Endothelial cell of umbilical vein (primary cell): ENCODE measurements around the gene IL1R2. TPM values are rescaled to one million over a fixed set of nuclear protein-coding genes. Genes with fewer than 3 reads are reported as not detected.

Experiments
- BruUV-seq: library from RNA; stranded (reverse); fragments of 400-500 nt; replicated peaks from 2 replicates; lab custom pipeline; 2021; lab: Mats Ljungman, UMichigan
- CTCF ChIA-PET: fragments of 300-600, 350-600 bp; sonication (Branson Sonifier 250); formaldehyde crosslinking; loops from one replicate; lab custom pipeline; 2021; ENCODE audit warnings: antibody characterized with exemption, inconsistent platforms; lab: Charles Lee
- POLR2A ChIA-PET: fragments of 300-600, 350-600 bp; sonication (Branson Sonifier 250); formaldehyde crosslinking; loops from one replicate; lab custom pipeline; 2021; ENCODE audit warnings: antibody characterized with exemption, inconsistent platforms; lab: Charles Lee
- DNase-seq: peaks from one replicate; pipeline ENCODE4 v3.0.0-alpha.2; 2011; ENCODE audit warnings: low read depth, low spot score
- FAIRE-seq: peaks from 2 replicates; lab custom pipeline; 2011; peaks lifted over from hg19 to GRCh38; lab: Jason Lieb, UNC
- H2AFZ ChIP-seq: 2 replicates; pipeline ENCODE4 v1.6.0; 2012; ENCODE audit warnings: low read depth, low read length, control low read depth, inconsistent platforms
- H3K27ac ChIP-seq: 2 replicates; pipeline ENCODE4 v1.5.1; 2011; ENCODE audit warnings: low read depth, mild to moderate bottlenecking, control low read depth, low read length, moderate library complexity; ENCODE audit not compliant: insufficient read depth
- H3K27me3 ChIP-seq, 2 experiments: 2 replicates each; pipeline versions ENCODE4 v1.6.0 to v1.6.1; 2011; ENCODE audit warnings: low read length in 2 of 2, mixed read lengths in 1 of 2; ENCODE audit not compliant: control insufficient read depth in 2 of 2, insufficient read depth in 2 of 2
- H3K36me3 ChIP-seq, 2 experiments: 2 replicates in 1 of 2; 3 replicates in 1 of 2; pipeline ENCODE4 v1.5.1; 2011; ENCODE audit warnings: low read length in 2 of 2, mild to moderate bottlenecking in 1 of 2, moderate library complexity in 1 of 2; ENCODE audit not compliant: control insufficient read depth in 2 of 2, insufficient read depth in 2 of 2; ENCODE audit errors: extremely low read depth in 1 of 2
- H3K4me1 ChIP-seq: 3 replicates; pipeline ENCODE4 v1.5.1; 2011; ENCODE audit warnings: mild to moderate bottlenecking, low read length; ENCODE audit not compliant: control insufficient read depth, insufficient read depth; ENCODE audit errors: extremely low read depth
- H3K4me2 ChIP-seq: 2 replicates; pipeline ENCODE4 v1.6.1; 2011; ENCODE audit warnings: low read length, control low read depth, mixed read lengths; ENCODE audit not compliant: insufficient read depth
- H3K4me3 ChIP-seq, 3 experiments: fragments of 200-600 bp in 1 of 3; sonication (generic), shearing (Covaris generic) in 1 of 3; replicated peaks in 1 of 3; 2 replicates each; pipeline ENCODE4 v1.5.1; 2011 to 2016; ENCODE audit warnings: control low read depth in 3 of 3, low read length in 3 of 3, mild to moderate bottlenecking in 2 of 3, inconsistent platforms in 1 of 3, low read depth in 1 of 3, moderate library complexity in 1 of 3; ENCODE audit not compliant: insufficient read depth in 1 of 3
- H3K79me2 ChIP-seq: 2 replicates; pipeline ENCODE4 v1.6.0; 2012; ENCODE audit warnings: low read length, inconsistent platforms; ENCODE audit not compliant: control insufficient read depth, insufficient read depth
- H3K9ac ChIP-seq: replicated peaks from 2 replicates; pipeline ENCODE3; 2011; ENCODE audit warnings: low read length, control low read depth; ENCODE audit not compliant: insufficient read depth; ENCODE audit errors: extremely low read depth
- H3K9me1 ChIP-seq: replicated peaks from 3 replicates; pipeline ENCODE4 v1.6.0; 2011; ENCODE audit warnings: mild to moderate bottlenecking, low read length; ENCODE audit not compliant: control insufficient read depth, insufficient read depth; ENCODE audit errors: extremely low read depth
- H3K9me3 ChIP-seq: replicated peaks from 2 replicates; pipeline ENCODE4 v1.5.1; 2012; ENCODE audit warnings: low read length, inconsistent platforms; ENCODE audit not compliant: control insufficient read depth, insufficient read depth
- H4K20me1 ChIP-seq: replicated peaks from 2 replicates; pipeline ENCODE3; 2011; ENCODE audit warnings: mild to moderate bottlenecking, low read length; ENCODE audit not compliant: control insufficient read depth, insufficient read depth; ENCODE audit errors: extremely low read depth
- EZH2 ChIP-seq: IDR thresholded peaks from 2 replicates; pipeline ENCODE4 v1.6.1; 2012; ENCODE audit warnings: borderline replicate concordance, low read depth, mild to moderate bottlenecking, moderate library complexity, low read length, inconsistent platforms; ENCODE audit not compliant: severe bottlenecking
- FOS ChIP-seq: IDR thresholded peaks from 2 replicates; pipeline ENCODE4 v1.6.1; 2011; ENCODE audit warnings: mild to moderate bottlenecking, low read length, moderate library complexity, borderline replicate concordance; ENCODE audit not compliant: insufficient read depth
- GATA2 ChIP-seq: IDR thresholded peaks from 2 replicates; pipeline ENCODE4 v1.7.0; 2011; ENCODE audit warnings: low read depth, mild to moderate bottlenecking, moderate library complexity, mixed read lengths, low read length; ENCODE audit not compliant: insufficient read length, insufficient read depth
- JUN ChIP-seq: IDR thresholded peaks from 2 replicates; pipeline ENCODE4 v1.6.1; 2011; ENCODE audit warnings: borderline replicate concordance, low read depth; ENCODE audit not compliant: insufficient read length, insufficient read depth
- MAX ChIP-seq: IDR thresholded peaks from 2 replicates; pipeline ENCODE4 v1.6.1; 2011; ENCODE audit not compliant: insufficient read depth, insufficient read length
- MYC ChIP-seq: IDR thresholded peaks from one replicate; pipeline ENCODE4 v1.6.1; 2011; ENCODE audit warnings: mild to moderate bottlenecking, low read depth, low read length
- POLR2A ChIP-seq: IDR thresholded peaks from 2 replicates; pipeline ENCODE4 v1.6.1; 2012; ENCODE audit warnings: low read depth, mild to moderate bottlenecking, control low read depth, low read length
- POLR2AphosphoS5 ChIP-seq: IDR thresholded peaks from 2 replicates; pipeline ENCODE4 v1.6.1; 2012; ENCODE audit warnings: low read depth, mild to moderate bottlenecking, control low read depth, low read length, moderate library complexity; ENCODE audit not compliant: insufficient read depth
- dilution Hi-C: fragments of 300-500 bp; cut with MboI; formaldehyde crosslinking; loops from one replicate; pipeline ENCODE4 v1.15.0; 2019; ENCODE audit warnings: low sequenced_read_pairs; ENCODE audit not compliant: extremely low pct_ligation_motif_present
- intact Hi-C: fragments of 100-400 bp; cut with micrococcal nuclease; formaldehyde crosslinking; loops from one replicate; pipeline ENCODE4 v1.10.0; 2022
- polyA plus RNA-seq, 4 experiments: library from polyadenylated mRNA; depleted of rRNA in 3 of 4; stranded (reverse) in 3 of 4; unstranded in 1 of 4; fragments of >200 nt; gene quantifications; 2 replicates each; pipeline versions ENCODE4 v1.2.1 to v1.2.3, GENCODE V29; 2011 to 2012; ENCODE audit warnings: missing spikeins in 1 of 4
- total RNA-seq: library from RNA; stranded (reverse); gene quantifications from 2 replicates; pipeline ENCODE4 v1.2.3, GENCODE V29; 2021
- TF ChIP-seq, protein P1 (sequence below), 2 donors: IDR thresholded peaks; 1 replicate in 1 of 2; 2 replicates in 1 of 2; pipeline ENCODE4 v1.5.1; 2011; ENCODE audit warnings: low read length in 2 of 2, mild to moderate bottlenecking in 2 of 2, moderate library complexity in 2 of 2, control low read depth in 1 of 2, inconsistent platforms in 1 of 2, low read depth in 1 of 2; ENCODE audit not compliant: insufficient read depth in 1 of 2; ENCODE audit errors: extremely low read depth in 1 of 2

IL1R2 gene
- total and polyA plus RNA-seq, 2 donors (not counting 3 experiments of a cell fraction or from before 2014, with no cell fraction given): not detected

DNA sequence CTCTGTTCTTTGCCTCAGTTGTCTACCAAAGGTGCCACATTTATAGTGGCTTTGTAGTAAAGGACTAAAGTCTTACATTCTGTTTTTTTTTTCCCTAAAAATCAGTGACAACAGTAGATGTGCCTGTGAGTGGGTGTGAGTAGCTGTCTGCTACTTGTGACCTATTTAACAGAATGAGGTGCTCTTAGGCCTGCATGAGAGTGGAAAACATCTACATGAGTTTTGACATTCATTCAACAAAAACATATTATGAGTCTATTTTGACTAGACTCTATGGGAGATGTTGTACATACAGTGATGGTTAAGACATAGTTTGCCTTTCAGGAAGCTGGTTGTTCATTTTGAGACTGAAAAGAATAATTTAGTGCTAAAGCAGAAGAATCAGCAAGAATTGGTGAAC lies 36.7 kb downstream of the IL1R2 start:
- Histone ChIP-seq H3K9me1 (no peaks in the 10 kb centered on the region), H3K36me3 (no peaks in the 10 kb centered on the region), H3K4me2 (no peak overlapping the region), H4K20me1 (no peaks in the 10 kb centered on the region), H3K9me3 (no peaks in the 10 kb centered on the region), H3K27ac (no peak overlapping the region), H3K4me3 (no peak overlapping the region), H3K4me1 (peaks cover 9% of the 10 kb centered on the region), H3K79me2 (no peaks in the 10 kb centered on the region), H3K9ac (no peak overlapping the region), H2AFZ (no peak overlapping the region), H3K27me3 (no peaks in the 10 kb centered on the region)
- no TSS peak for BruUV-seq
- POLR2A ChIA-PET: no interaction called here
- intact Hi-C loops (no loop called here), dilution Hi-C loops (no loop called here)
- DNase-seq: no peak
- CTCF ChIA-PET: interaction anchor here (3.2 kb wide), 1 partner anchor 212 kb away, joined by 30 read pairs; no protein-coding TSS in a partner anchor
- TF ChIP-seq POLR2AphosphoS5 (no peak), EZH2 (no peak), MYC (no peak), FOS (no peak), MAX (no peak), JUN (no peak), POLR2A (no peak), GATA2 (no peak)
- TF ChIP-seq, protein P1, sequence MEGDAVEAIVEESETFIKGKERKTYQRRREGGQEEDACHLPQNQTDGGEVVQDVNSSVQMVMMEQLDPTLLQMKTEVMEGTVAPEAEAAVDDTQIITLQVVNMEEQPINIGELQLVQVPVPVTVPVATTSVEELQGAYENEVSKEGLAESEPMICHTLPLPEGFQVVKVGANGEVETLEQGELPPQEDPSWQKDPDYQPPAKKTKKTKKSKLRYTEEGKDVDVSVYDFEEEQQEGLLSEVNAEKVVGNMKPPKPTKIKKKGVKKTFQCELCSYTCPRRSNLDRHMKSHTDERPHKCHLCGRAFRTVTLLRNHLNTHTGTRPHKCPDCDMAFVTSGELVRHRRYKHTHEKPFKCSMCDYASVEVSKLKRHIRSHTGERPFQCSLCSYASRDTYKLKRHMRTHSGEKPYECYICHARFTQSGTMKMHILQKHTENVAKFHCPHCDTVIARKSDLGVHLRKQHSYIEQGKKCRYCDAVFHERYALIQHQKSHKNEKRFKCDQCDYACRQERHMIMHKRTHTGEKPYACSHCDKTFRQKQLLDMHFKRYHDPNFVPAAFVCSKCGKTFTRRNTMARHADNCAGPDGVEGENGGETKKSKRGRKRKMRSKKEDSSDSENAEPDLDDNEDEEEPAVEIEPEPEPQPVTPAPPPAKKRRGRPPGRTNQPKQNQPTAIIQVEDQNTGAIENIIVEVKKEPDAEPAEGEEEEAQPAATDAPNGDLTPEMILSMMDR (IDR thresholded peaks at IDR 0.05; ENCODE audit: extremely low read depth in 1 of 2, insufficient read depth in 1 of 2, low read depth in 1 of 2, low read length in 2 of 2): no peak
- no peak for FAIRE-seq
